GM19023 (cell line): ENCODE measurements around the gene PRR20B.
"Not testable (repeated sequence)": the region's sequence is repeated elsewhere in the genome, so short reads cannot be mapped to it uniquely, and the experiment has no call there.

ENCODE experiments used
- ATAC-seq: cut with Tn5 transposase; IDR thresholded peaks from one replicate; pipeline ENCODE4 v1.9.1; 2021; ENCODE audit warnings: mild to moderate bottlenecking, moderate library complexity; ENCODE audit not compliant: unreplicated experiment

The PRR20B gene

DNA sequence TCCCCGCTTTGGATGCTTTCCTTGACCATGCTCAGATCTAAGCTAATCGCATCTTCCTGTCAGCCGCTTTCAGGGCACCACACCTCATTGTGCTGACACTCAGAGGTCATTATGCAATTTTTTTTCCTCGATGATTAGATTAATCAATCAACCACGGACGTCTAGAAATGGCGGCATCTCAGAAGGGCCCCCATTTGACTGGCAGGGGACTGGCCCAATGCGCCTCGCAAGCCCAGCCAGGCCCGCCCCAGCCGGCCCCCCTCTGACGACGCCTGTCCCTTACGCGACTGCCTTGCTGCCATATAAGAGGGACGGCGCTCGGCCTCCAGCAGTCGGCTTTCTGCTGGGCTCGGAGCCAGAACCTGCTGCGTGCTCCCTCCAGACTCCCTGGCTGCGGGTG lies at the start of gene PRR20B:
Gene PRR20B (plus strand): TSS at position 301 of the 400 bp plus-strand sequence. CDS start 387 bp downstream, outside the sequence.
- ATAC-seq = not testable (repeated sequence)

DNA sequence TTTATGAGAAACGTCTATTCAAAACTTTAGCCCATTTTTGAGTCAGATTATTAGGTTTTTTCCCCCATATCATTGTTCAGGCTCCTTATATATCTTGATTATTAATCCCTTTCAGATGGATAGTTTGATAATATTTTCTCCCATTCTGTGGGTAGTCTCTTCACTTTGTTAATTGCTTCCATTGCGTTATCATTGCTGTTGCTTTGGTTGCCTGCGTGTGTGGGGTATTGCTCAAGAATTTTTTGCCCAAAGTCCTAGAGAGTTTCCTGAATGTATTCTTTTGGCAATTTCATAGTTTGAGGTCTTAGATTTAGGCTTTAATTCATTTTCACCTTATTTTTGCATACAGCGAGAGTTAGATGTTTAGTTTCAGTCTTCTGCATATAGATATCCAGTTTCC lies 32.3 kb upstream of the PRR20B start:
- ATAC-seq = no peak

DNA sequence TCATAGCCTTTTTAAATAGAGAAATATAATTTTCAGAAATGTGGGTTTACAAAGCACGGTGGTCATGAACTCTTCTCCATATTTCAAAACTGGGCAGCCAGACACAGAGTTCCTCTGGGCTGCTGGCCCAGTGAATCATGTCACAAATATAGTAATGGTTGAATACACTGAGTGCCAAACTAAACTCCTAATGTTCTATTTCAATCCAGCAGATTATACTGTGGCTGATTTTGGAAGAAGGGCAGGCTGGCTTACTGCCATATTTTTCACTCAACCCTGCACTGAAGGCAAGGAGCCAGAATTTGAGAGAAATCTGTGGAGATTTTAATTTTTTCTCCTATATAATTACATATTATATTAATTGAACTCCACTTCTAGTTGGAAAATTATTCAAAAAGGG lies 23.6 kb upstream of the PRR20B start:
- no peak for ATAC-seq

DNA sequence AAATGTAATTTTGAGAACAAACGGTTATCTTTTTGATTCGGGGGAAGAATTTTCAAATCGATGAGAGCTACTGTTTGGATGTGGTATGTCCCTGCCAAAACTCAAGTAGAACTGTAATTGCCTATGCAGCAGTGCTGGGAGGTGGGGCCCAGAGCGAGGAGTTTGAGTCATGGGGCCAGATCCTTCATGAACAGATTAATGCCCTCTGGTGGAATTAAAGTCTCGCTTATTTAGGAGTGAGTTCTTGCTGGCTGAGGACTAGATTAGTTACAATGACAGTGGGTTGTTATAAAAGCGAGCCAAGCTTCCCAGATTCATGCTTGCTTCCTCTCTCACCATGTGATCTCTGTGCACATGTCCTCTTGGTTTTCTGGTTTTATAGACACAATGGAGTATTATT lies 18.4 kb upstream of the PRR20B start:
- no peak for ATAC-seq

DNA sequence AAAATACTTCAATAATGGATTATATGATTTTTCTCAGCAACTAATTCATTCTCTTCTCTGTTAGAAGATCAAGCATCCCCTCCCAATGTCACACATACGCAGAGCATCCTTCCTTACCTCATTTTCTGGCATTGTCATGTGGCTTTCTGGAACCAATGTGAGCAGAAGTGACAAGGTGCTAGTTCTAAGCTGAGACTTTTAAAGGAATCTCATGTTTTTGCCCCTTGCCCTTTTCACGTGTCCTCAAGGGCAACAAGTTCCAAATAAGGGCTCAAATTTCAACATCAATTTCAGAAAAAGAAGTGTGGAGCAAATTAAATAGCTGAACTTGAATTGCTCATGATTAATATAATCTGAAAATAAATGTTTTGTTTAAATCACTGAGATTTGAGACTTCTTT lies 11.2 kb upstream of the PRR20B start:
- ATAC-seq = no peak

DNA sequence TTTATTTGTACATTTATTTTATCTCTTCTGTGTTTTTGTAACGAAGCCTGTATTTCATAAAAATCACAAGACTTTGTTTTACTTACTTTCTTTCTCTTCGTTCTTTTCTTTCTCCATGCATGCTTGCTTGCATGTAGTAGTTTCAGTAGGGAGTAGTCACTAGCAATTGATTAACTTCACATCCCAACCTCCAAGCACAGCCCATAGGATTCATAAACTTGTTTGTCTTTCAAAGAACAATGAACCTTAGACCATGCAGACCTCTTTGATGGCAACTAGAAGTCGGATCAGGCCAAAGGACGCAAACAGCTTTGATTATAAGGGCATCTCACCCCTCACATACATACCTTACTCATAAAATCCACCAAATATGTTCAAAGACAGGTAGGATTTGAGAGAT lies 9.7 kb upstream of the PRR20B start:
- ATAC-seq = no peak

DNA sequence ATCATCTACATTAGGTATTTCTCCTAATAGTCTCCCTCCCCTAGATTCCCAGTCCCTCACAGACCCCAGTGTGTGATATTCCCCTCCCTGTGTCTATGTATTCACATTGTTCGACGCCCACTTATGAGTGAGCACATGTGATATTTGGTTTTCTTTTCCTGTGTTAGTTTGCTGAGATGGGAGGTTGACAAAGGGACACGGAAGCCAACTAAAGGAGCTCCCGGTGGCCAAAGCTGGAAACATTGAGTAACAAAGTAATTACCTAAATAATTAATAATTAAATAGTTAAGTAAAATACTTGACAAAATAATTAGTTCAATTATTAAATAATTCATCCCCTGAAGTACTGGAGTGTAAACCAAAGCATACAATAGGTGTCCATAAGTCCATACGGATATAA lies 8.3 kb upstream of the PRR20B start:
- no peak for ATAC-seq

DNA sequence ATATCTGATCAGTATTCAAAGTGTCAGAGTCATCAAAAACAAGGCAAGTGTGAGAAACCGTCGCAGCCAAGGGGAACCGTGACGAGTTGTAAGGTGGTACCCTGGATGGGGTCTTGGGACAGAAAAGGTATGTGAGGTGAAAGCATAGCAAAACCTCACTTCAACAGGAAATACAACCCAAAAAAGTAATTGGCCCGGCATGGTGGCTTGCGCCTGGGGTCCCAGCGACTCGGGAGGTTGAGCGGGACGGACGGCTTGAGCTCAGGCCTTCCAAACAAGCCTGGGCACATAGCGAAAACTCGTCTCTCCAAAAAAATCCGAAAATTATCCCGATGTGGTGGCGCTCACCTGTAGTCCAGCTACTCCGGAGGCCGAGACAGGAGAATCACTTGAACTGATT lies 7.5 kb upstream of the PRR20B start:
- not testable (repeated sequence) for ATAC-seq

DNA sequence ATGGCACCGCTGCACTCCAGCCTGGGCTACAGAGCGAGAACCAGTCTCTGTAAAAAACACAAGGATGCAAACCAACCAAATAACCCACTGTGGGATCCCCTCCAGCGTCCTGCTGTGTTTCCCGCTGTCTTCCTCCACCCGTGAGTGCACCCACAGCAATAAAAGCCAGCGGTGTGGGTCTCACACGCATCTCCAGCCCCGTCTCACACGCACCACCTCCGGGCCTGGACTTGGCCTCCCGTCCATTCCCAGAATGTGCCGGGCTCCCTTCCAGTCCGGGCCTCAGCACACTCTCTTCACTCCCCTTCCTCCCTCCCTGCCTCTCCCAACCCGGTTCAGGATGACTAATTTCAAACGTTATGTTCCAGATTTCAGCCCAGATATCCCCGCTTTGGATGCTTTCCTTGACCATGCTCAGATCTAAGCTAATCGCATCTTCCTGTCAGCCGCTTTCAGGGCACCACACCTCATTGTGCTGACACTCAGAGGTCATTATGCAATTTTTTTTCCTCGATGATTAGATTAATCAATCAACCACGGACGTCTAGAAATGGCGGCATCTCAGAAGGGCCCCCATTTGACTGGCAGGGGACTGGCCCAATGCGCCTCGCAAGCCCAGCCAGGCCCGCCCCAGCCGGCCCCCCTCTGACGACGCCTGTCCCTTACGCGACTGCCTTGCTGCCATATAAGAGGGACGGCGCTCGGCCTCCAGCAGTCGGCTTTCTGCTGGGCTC lies 6.9 kb upstream of the PRR20B start, which contains the start of gene PRR20A:
Gene PRR20A (plus strand): TSS at position 684 of the 734 bp plus-strand sequence. CDS start 387 bp downstream, outside the sequence.
- not testable (repeated sequence) for ATAC-seq

DNA sequence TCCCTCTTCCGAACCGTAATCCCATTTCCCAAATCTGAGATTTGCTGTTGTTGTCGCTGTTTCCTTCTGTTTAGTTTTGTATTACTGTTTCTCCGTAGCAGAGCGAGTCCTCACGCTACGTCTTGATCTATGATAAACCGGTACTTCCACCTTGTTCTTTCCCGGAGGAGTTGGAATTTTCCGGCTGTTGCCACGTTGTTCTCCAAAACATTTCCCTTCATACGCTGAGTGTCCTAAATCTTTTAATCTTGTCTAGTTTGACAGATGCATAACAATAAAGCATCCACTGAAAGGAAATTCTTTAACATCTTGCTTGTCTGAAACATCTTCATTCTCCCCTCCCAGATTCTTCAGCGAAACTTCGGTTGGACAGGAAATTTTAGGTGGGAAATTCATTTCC lies 818 bp downstream of the PRR20B start:
- not testable (repeated sequence) for ATAC-seq

DNA sequence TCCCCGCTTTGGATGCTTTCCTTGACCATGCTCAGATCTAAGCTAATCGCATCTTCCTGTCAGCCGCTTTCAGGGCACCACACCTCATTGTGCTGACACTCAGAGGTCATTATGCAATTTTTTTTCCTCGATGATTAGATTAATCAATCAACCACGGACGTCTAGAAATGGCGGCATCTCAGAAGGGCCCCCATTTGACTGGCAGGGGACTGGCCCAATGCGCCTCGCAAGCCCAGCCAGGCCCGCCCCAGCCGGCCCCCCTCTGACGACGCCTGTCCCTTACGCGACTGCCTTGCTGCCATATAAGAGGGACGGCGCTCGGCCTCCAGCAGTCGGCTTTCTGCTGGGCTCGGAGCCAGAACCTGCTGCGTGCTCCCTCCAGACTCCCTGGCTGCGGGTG lies 6.5 kb downstream of the PRR20B start, which contains the start of gene PRR20C:
Gene PRR20C (plus strand): TSS at position 301 of the 400 bp plus-strand sequence. CDS start 387 bp downstream, outside the sequence.
- ATAC-seq = not testable (repeated sequence)

DNA sequence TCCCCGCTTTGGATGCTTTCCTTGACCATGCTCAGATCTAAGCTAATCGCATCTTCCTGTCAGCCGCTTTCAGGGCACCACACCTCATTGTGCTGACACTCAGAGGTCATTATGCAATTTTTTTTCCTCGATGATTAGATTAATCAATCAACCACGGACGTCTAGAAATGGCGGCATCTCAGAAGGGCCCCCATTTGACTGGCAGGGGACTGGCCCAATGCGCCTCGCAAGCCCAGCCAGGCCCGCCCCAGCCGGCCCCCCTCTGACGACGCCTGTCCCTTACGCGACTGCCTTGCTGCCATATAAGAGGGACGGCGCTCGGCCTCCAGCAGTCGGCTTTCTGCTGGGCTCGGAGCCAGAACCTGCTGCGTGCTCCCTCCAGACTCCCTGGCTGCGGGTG lies 13.0 kb downstream of the PRR20B start, which contains the start of gene PRR20D:
Gene PRR20D (plus strand): TSS at position 301 of the 400 bp plus-strand sequence. CDS start 387 bp downstream, outside the sequence.
- ATAC-seq = not testable (repeated sequence)

DNA sequence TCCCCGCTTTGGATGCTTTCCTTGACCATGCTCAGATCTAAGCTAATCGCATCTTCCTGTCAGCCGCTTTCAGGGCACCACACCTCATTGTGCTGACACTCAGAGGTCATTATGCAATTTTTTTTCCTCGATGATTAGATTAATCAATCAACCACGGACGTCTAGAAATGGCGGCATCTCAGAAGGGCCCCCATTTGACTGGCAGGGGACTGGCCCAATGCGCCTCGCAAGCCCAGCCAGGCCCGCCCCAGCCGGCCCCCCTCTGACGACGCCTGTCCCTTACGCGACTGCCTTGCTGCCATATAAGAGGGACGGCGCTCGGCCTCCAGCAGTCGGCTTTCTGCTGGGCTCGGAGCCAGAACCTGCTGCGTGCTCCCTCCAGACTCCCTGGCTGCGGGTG lies 19.6 kb downstream of the PRR20B start, which contains the start of gene PRR20E:
Gene PRR20E (plus strand): TSS at position 301 of the 400 bp plus-strand sequence. CDS start 387 bp downstream, outside the sequence.
- ATAC-seq = not testable (repeated sequence)

DNA sequence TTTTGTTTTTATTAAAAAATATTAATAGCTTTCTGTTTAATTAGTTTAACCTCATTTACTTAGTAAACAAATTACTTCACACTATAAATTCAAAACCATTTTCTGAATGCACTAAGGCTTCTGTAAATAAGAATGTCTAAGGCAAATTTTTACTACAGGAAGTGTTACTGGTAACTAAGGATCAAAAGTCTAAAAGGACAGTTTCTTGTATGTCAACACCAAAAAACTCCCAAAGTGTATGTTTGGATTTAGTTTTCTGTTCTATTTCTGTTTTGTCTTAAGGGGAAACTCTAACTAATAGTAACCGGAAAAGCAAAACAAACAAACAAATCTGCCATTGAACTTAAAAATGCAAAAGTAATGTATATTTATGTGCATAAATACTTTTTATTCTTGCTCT lies 44.4 kb downstream of the PRR20B start:
- ATAC-seq = no peak
